DND-41 (cell line): ENCODE data around the gene RANBP9.

Experiments used
- ATAC-seq: fragments of 200-7000 bp; cut with Tn5 transposase; 3 replicates; pipeline ENCODE4 v1.9.1; 2021; ENCODE audit warnings: low read depth; ENCODE audit not compliant: insufficient read depth
- DNase-seq: peaks from one replicate; pipeline ENCODE4 v3.0.0-alpha.2; 2020
- H2AFZ ChIP-seq: 2 replicates; pipeline ENCODE4 v1.6.0; 2012; ENCODE audit warnings: low read depth, low read length
- H3K27ac ChIP-seq: 2 replicates; pipeline ENCODE4 v1.5.1; 2012; ENCODE audit warnings: low read length, inconsistent platforms
- H3K27me3 ChIP-seq: fragments of 200-600 bp; sonication (generic); 2 replicates; pipeline ENCODE4 v1.6.0; 2012; ENCODE audit warnings: low read length, mild to moderate bottlenecking, inconsistent platforms; ENCODE audit not compliant: insufficient read depth, poor library complexity
- H3K36me3 ChIP-seq: 2 replicates; pipeline ENCODE4 v1.5.1; 2012; ENCODE audit warnings: low read length, inconsistent platforms; ENCODE audit not compliant: insufficient read depth
- H3K4me1 ChIP-seq: 2 replicates; pipeline ENCODE4 v1.5.1; 2012; ENCODE audit warnings: mild to moderate bottlenecking, low read length; ENCODE audit not compliant: insufficient read depth
- H3K4me2 ChIP-seq: 2 replicates; pipeline ENCODE4 v1.6.0; 2012; ENCODE audit warnings: mild to moderate bottlenecking, moderate library complexity, low read length, inconsistent platforms; ENCODE audit not compliant: insufficient read depth
- H3K4me3 ChIP-seq, 2 experiments: fragments of 200-600 bp in 1 of 2; shearing (Covaris generic) in 1 of 2; 2 replicates each; pipeline ENCODE4 v1.5.1; 2012 to 2016; ENCODE audit warnings: inconsistent platforms in 2 of 2, low read length in 2 of 2, mild to moderate bottlenecking in 2 of 2, low read depth in 1 of 2, moderate library complexity in 1 of 2
- H3K79me2 ChIP-seq: 2 replicates; pipeline ENCODE4 v1.6.0; 2012; ENCODE audit warnings: low read length, inconsistent platforms; ENCODE audit not compliant: insufficient read depth
- H3K9ac ChIP-seq: 2 replicates; pipeline ENCODE4 v1.6.0; 2012; ENCODE audit warnings: low read depth, mild to moderate bottlenecking, inconsistent platforms, low read length, moderate library complexity
- H3K9me3 ChIP-seq: 2 replicates; pipeline ENCODE4 v1.5.1; 2012; ENCODE audit warnings: low read length, moderate library complexity, mild to moderate bottlenecking, inconsistent platforms; ENCODE audit not compliant: insufficient read depth, severe bottlenecking
- H4K20me1 ChIP-seq: 2 replicates; pipeline ENCODE4 v1.6.0; 2012; ENCODE audit warnings: low read length; ENCODE audit not compliant: insufficient read depth
- EZH2 ChIP-seq: IDR thresholded peaks from 3 replicates; pipeline ENCODE4 v1.6.1; 2012; ENCODE audit warnings: borderline replicate concordance, low read depth, mild to moderate bottlenecking, moderate library complexity, low read length, inconsistent platforms; ENCODE audit not compliant: severe bottlenecking
- TF ChIP-seq, protein P1 (sequence below): IDR thresholded peaks from 2 replicates; pipeline ENCODE4 v1.5.1; 2012; ENCODE audit warnings: borderline replicate concordance, low read length, moderate library complexity, mild to moderate bottlenecking; ENCODE audit not compliant: poor library complexity, severe bottlenecking; ENCODE audit errors: extremely low read depth

RANBP9 gene

DNA sequence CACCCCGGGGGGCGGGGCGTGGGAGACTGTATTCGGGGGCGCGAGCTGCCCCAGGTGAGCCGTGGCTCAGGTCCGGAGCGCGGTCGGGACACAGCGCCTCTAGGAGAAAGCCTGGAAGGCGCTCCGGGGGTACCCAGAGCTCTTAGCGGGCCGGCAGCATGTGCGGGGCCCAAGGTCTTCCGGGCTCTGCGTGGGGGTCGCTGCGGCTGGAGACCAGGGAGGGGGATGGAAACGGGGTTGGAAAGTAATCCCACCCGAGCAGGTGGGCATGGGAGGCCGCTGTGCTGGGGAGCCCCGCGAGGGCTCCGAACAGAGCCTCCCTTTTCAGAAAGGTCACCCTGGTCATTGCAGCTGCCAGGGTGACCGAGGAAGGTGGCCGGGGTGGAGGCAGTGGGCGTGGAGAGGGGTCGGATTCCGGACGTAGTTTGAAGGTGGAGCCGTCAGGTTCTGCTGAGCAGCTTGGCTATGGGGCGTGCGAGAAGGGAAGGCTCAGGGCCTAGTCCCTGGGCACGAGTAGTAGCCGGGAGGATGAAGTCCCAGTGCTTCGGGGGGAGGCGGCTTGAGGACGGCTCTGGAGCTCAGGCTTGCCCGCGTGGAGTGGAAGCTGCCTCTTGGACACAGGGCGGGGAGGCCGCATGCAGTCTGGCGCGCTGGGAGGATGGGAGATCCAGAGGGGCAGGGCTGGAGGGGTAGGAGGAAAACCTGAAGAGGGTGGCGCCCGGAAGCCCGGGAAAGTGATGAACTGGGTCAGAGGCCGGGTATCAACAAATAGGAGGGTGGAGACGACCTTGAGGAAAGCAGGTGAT, 136.9 kb downstream of the RANBP9 start, which contains the start of gene SIRT5:
TSS of gene SIRT5 (plus strand) at position 31 of the 806 bp plus-strand sequence. CDS start 9,510 bp downstream, outside the sequence.
- Histone ChIP-seq H3K4me2 (peak within 1 kb of the TSS; percentile 99), H3K36me3 (no peaks in the 10 kb centered on the region; the same call in 1 of the 2 replicates), H2AFZ (peak within 1 kb of the TSS; percentile 99), H3K4me1 (peaks cover 14% of the 10 kb centered on the region), H4K20me1 (no peaks in the 10 kb centered on the region), H3K4me3 (peak within 1 kb of the TSS; percentile 87 to 99), H3K27me3 (no peaks in the 10 kb centered on the region), H3K9ac (peak within 1 kb of the TSS; percentile 100), H3K27ac (peak within 1 kb of the TSS; percentile 98), H3K79me2 (peaks cover 8% of the 10 kb centered on the region), H3K9me3 (no peaks in the 10 kb centered on the region)
- no peak for DNase-seq
- peak; percentile 63 for ATAC-seq
- TF ChIP-seq EZH2 = no peak

DNA sequence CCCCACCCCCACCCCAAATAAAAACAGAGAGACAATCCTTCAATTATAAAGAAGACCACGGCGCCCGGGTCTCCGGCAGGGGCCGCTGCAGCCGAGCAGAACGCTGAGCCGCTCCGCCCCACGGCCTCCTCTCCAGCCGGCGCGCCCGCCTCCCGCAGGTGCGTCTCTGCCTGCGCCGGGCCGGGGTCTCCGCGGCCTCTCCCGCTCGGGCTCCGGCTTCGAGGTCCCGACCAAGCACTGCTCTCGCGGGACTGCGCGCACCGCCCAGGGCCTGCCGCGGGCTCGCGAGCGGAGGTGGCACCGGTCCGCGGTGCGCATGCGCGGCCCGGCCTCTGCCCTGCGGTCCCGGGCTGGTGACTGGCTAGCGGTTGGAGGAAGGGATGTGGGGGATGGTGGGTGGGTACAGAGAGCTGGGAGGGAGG, 137.5 kb downstream of the RANBP9 start:
- Histone ChIP-seq H3K9ac (peak overlapping the region; percentile 100), H3K27ac (peak overlapping the region; percentile 98), H2AFZ (peak overlapping the region; percentile 99), H3K79me2 (peaks cover 8% of the 10 kb centered on the region), H3K36me3 (no peaks in the 10 kb centered on the region; the same call in 1 of the 2 replicates), H4K20me1 (no peaks in the 10 kb centered on the region), H3K4me1 (peaks cover 14% of the 10 kb centered on the region), H3K4me3 (peak overlapping the region; percentile 87 to 99), H3K9me3 (no peaks in the 10 kb centered on the region), H3K27me3 (no peaks in the 10 kb centered on the region), H3K4me2 (peak overlapping the region; percentile 99)
- DNase-seq (peak; percentile 96), ATAC-seq (peak; percentile 92)
- TF ChIP-seq, protein P1, sequence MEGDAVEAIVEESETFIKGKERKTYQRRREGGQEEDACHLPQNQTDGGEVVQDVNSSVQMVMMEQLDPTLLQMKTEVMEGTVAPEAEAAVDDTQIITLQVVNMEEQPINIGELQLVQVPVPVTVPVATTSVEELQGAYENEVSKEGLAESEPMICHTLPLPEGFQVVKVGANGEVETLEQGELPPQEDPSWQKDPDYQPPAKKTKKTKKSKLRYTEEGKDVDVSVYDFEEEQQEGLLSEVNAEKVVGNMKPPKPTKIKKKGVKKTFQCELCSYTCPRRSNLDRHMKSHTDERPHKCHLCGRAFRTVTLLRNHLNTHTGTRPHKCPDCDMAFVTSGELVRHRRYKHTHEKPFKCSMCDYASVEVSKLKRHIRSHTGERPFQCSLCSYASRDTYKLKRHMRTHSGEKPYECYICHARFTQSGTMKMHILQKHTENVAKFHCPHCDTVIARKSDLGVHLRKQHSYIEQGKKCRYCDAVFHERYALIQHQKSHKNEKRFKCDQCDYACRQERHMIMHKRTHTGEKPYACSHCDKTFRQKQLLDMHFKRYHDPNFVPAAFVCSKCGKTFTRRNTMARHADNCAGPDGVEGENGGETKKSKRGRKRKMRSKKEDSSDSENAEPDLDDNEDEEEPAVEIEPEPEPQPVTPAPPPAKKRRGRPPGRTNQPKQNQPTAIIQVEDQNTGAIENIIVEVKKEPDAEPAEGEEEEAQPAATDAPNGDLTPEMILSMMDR = peak; percentile 64
- no peak for TF ChIP-seq EZH2

DNA sequence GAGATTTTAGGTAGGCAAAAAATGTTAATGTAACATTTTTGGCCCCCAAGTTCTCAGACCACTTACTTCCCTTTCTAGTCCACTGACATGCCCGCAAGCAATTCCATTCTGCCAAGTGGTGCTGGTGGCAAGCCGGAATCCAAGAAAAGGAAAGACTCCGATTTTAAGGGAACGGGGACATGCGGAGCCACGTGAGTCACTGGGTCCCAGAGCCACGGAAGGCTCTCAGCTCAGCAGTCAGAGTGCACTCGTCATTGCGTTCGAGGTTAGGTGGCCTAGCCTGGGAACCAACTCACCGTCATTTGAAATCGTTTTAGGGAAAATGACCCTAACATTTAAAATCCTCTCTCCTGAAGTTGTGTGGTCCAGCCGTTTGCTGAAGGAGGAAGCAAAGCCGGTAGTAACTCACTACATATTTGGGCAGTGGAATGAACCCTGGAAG, 137.9 kb downstream of the RANBP9 start:
- Histone ChIP-seq H3K9ac (peak overlapping the region; percentile 100), H2AFZ (peak overlapping the region; percentile 99)
- no peak for DNase-seq

More for the DNA sequence above, 137.9 kb downstream of the RANBP9 start:
- peak overlapping the region; percentile 99 for H3K4me2 ChIP-seq
- H3K4me3 ChIP-seq = peak overlapping the region; percentile 8 to 99; a peak in 3 of 4 replicates
- H3K9me3 ChIP-seq = no peaks in the 10 kb centered on the region
- H3K27me3 ChIP-seq = no peaks in the 10 kb centered on the region
- no peak for TF ChIP-seq EZH2
- TF ChIP-seq, protein P1 = no peak
- H3K4me1 ChIP-seq = peaks cover 14% of the 10 kb centered on the region
- peaks cover 8% of the 10 kb centered on the region for H3K79me2 ChIP-seq
- no peaks in the 10 kb centered on the region for H4K20me1 ChIP-seq
- H3K27ac ChIP-seq = peak overlapping the region; percentile 98
- no peaks in the 10 kb centered on the region; the same call in 1 of the 2 replicates for H3K36me3 ChIP-seq
- ATAC-seq = no peak
